Activated CD4-positive, alpha-beta T cell treated with anti-CD3 and anti-CD28 coated beads, Interleukin-2, amount 10 ng/mL, durations not matched to agents 7 days and 5 days (primary cell): ENCODE data around the gene BRI3BP. TPM values are rescaled to one million over a fixed set of nuclear protein-coding genes. Genes with fewer than 3 reads are reported as not detected.
A peak's percentile ranks its signal among the peaks of the same experiment; 100 is the strongest.
"Not testable (repeated sequence)": the region's sequence is repeated elsewhere in the genome, so short reads cannot be mapped to it uniquely, and the experiment has no call there.

Source experiments
- CTCF ChIA-PET: fragments of 350-600 bp; sonication (Branson Sonifier 250); formaldehyde crosslinking; loops from one replicate; lab custom pipeline; 2021; ENCODE audit warnings: antibody characterized with exemption; lab: Charles Lee
- POLR2A ChIA-PET: fragments of 350-600 bp; sonication (Branson Sonifier 250); formaldehyde crosslinking; loops from one replicate; lab custom pipeline; 2021; ENCODE audit warnings: antibody characterized with exemption; lab: Charles Lee
- DNase-seq: peaks from one replicate; pipeline ENCODE4 v3.0.0-alpha.2; 2020
- H3K27ac Mint-ChIP-seq: one replicate; pipeline ENCODE4 v1.8.0; 2021; ENCODE audit warnings: mild to moderate bottlenecking, moderate library complexity, mixed read lengths
- H3K27me3 Mint-ChIP-seq: one replicate; pipeline ENCODE4 v1.8.0; 2021; ENCODE audit warnings: mixed read lengths
- H3K36me3 Mint-ChIP-seq: one replicate; pipeline ENCODE4 v1.8.0; 2021; ENCODE audit warnings: low read depth, mixed read lengths
- H3K4me1 Mint-ChIP-seq: one replicate; pipeline ENCODE4 v1.8.0; 2021; ENCODE audit warnings: mixed read lengths
- H3K4me3 Mint-ChIP-seq: one replicate; pipeline ENCODE4 v1.8.0; 2021; ENCODE audit warnings: mild to moderate bottlenecking, moderate library complexity, mixed read lengths
- H3K9me3 Mint-ChIP-seq: one replicate; pipeline ENCODE4 v1.8.0; 2021; ENCODE audit warnings: mixed read lengths
- total RNA-seq, 2 experiments: library from RNA; stranded (reverse); gene quantifications; one replicate each; pipeline ENCODE4 v1.2.3, GENCODE V29; 2021

Gene BRI3BP
- total RNA-seq, 2 experiments from 2014 or later: 24.8 to 26.8 TPM

GRCh38 chr12:125031471-125031870 is 38.0 kb downstream of the BRI3BP start:
- CTCF ChIA-PET: interaction anchor here (0.6 kb wide), 2 partner anchors 9 to 110 kb away, joined by 3 read pairs; no protein-coding TSS in a partner anchor
- DNase-seq, POLR2A ChIA-PET: not testable (repeated sequence)

DNA sequence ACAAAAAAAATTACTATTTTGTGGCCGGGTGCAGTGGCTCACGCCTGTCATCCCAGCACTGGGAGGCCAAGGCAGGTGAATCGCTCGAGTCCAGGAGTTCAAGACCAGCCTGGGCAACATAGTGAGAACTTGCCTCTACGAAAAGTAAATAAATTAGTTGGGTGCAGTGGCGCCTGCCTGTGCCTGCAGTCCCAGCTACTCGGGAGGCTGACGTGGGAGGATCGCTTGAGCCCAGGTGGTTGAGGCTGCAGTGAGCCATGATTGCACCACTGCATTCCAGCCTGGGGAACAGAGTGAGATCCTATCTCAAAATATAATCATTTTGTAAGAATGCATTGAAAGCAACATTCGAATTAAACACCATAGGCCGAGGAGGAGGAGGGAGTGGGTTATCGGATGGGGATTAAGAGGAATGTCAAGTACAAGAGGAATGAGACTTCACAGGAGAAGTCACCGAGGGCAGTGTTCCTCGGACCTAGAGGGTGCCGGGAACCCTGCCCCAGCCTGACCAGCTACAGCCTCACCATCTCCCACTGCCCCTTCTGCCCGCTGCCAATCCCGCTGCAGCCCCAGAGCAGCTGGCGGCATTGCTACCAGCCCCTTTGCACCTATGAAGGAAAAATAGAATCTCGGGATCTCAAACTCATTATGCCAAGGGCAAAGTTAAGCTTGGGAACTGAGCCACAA is 39.2 kb downstream of the BRI3BP start:
- ChIA-PET CTCF (no interaction called here), POLR2A (no interaction called here)
- DNase-seq: no peak
- H3K27me3 Mint-ChIP-seq: no peaks in the 10 kb centered on the region
- H3K9me3 Mint-ChIP-seq: peaks cover 4% of the 10 kb centered on the region
- H3K36me3 Mint-ChIP-seq: peaks cover 1% of the 10 kb centered on the region
- no peak overlapping the region for H3K4me3 Mint-ChIP-seq
- no peaks in the 10 kb centered on the region for H3K4me1 Mint-ChIP-seq
- H3K27ac Mint-ChIP-seq: no peak overlapping the region

More at GRCh38 chr12:125031471-125031870, 38.0 kb downstream of the BRI3BP start:
- H3K27ac Mint-ChIP-seq, H3K9me3 Mint-ChIP-seq, H3K27me3 Mint-ChIP-seq, H3K4me3 Mint-ChIP-seq, H3K4me1 Mint-ChIP-seq, H3K36me3 Mint-ChIP-seq: not testable (repeated sequence)

GRCh38 chr12:125033288-125033687 is 39.8 kb downstream of the BRI3BP start:
- Mint-ChIP-seq H3K4me3 (no peak overlapping the region), H3K4me1 (no peaks in the 10 kb centered on the region), H3K27me3 (no peaks in the 10 kb centered on the region), H3K36me3 (peaks cover 1% of the 10 kb centered on the region), H3K27ac (no peak overlapping the region), H3K9me3 (peaks cover 4% of the 10 kb centered on the region)
- no peak for DNase-seq
- ChIA-PET CTCF (no interaction called here), POLR2A (no interaction called here)

DNA sequence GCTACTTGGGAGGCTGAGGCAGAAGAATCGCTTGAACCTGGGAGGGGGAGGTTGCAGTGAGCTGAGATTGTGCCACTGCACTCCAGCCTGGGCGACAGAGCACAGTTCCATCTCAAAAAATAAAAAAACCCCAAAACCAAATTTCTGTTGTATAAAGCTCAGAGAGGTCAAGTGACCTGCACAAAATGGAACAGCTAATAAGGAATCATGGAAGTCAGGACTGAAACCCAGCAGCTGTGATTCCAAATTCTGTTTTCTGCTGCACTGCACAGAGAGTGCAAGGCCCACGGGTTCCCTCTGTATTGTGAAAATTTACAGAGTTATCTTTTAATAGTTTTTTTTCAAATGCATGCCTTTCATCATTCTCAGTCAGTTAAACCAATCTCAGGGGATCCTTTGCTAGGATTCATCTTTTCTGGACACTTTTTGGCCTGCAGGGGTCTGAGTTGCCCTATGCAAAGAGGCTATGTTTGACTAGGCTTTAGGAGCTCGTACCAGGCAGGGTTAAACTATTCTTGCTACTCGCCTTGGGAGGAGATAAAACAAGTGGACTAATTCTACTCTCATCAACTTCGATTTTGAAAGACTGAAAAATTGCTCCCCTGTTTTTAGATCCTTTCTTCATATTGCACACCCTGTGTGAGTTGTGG is 45.7 kb downstream of the BRI3BP start:
- CTCF ChIA-PET: interaction anchor here (0.6 kb wide), 1 partner anchor 94 kb away, joined by 5 read pairs; no protein-coding TSS in a partner anchor
- H3K9me3 Mint-ChIP-seq: peaks cover 4% of the 10 kb centered on the region
- POLR2A ChIA-PET: interaction anchor here (0.6 kb wide), 1 partner anchor 10 kb away, joined by 3 read pairs; no protein-coding TSS in a partner anchor
- no peak overlapping the region for H3K27ac Mint-ChIP-seq
- no peaks in the 10 kb centered on the region for H3K27me3 Mint-ChIP-seq
- no peaks in the 10 kb centered on the region for H3K4me1 Mint-ChIP-seq
- peaks cover 1% of the 10 kb centered on the region for H3K36me3 Mint-ChIP-seq
- no peak overlapping the region for H3K4me3 Mint-ChIP-seq
- no peak for DNase-seq

DNA sequence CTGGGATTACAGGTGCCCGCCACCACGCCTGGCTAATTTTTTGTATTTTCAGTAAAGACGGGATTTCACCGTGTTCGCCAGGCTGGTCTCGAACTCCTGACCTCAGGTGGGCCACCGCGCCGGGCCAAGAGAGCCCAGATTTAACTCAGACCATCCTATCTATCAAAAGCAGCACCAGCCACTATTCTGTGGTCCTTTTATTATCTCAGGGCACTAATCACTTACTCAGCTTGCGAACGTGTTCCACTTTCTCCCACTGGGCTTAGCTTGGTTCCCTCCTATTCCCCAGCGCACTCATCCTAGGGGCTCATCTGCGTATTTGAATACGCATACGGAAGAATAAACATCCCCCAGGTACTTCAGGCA is 55.6 kb downstream of the BRI3BP start:
- DNase-seq: no peak
- ChIA-PET POLR2A (interaction anchor here (0.7 kb wide), 1 partner anchor 10 kb away, joined by 3 read pairs; no protein-coding TSS in a partner anchor), CTCF (interaction anchor here (0.6 to 2.7 kb wide), 10 partner anchors 12 to 142 kb away, joined by 3 to 13 read pairs (median 4); partner anchors contain the start of genes AACS and BRI3BP)
- H3K4me3 Mint-ChIP-seq: peak overlapping the region; percentile 80
- no peaks in the 10 kb centered on the region for H3K9me3 Mint-ChIP-seq
- H3K36me3 Mint-ChIP-seq: no peaks in the 10 kb centered on the region
- H3K4me1 Mint-ChIP-seq: peaks cover 10% of the 10 kb centered on the region
- H3K27me3 Mint-ChIP-seq: no peaks in the 10 kb centered on the region
- H3K27ac Mint-ChIP-seq: peak overlapping the region; percentile 85

DNA sequence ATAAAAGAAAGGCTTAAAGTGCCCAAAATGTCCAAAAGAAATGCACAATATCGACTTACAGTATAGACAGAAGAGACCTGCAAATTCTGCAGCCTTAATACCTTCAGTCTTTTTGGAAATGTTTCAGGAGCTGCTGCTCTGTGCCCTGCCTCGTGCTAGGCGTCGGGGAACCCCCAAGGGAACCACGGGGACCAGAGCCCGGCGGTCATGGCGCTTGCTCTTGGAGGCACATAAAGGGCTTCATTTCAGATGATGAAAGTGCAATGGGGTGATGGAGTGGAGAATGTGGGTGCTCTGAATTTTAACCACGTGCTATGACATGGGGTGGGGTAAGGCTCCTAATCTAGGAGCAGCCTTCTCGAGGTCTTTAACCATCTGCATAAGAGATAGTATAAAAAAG is 57.0 kb downstream of the BRI3BP start:
- POLR2A ChIA-PET: no interaction called here
- CTCF ChIA-PET: interaction anchor here (0.5 to 2.7 kb wide), 5 partner anchors 10 to 144 kb away, joined by 3 to 13 read pairs (median 4); partner anchors contain the start of gene AACS
- H3K27ac Mint-ChIP-seq: no peak overlapping the region
- H3K4me3 Mint-ChIP-seq: peak overlapping the region; percentile 36
- peaks cover 3% of the 10 kb centered on the region for H3K27me3 Mint-ChIP-seq
- peaks cover 10% of the 10 kb centered on the region for H3K4me1 Mint-ChIP-seq
- no peaks in the 10 kb centered on the region for H3K36me3 Mint-ChIP-seq
- DNase-seq: no peak
- no peaks in the 10 kb centered on the region for H3K9me3 Mint-ChIP-seq

GRCh38 chr12:125050868-125051267 is 57.4 kb downstream of the BRI3BP start:
- no peak for DNase-seq
- Mint-ChIP-seq H3K9me3 (no peaks in the 10 kb centered on the region), H3K36me3 (no peaks in the 10 kb centered on the region), H3K27ac (no peak overlapping the region), H3K4me1 (peaks cover 10% of the 10 kb centered on the region), H3K4me3 (peak overlapping the region; percentile 36), H3K27me3 (peaks cover 4% of the 10 kb centered on the region)
- CTCF ChIA-PET: interaction anchor here (0.5 to 2.7 kb wide), 3 partner anchors 10 to 19 kb away, joined by 3 to 13 read pairs (median 4); partner anchors contain the start of gene AACS
- POLR2A ChIA-PET: no interaction called here

DNA sequence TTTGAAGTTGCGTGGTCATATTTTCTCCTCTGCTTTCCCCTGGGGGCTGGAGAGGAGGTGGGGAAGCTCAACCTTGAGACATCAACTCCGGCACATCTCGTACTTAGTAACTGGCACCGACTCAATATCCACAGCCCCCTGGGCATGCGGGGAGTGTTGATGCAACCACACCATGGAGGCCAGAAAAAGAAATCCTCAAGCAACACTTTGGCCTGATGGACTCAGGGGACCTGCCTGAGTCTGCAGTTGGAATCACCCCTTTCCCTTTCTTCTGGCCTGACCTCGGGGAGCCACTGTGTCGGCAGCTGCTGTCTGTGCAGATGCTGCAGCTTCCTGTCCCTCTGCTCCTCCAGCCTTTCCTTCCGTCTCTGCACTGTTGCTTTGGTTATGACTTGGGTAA is 60.4 kb downstream of the BRI3BP start:
- Mint-ChIP-seq H3K4me1 (peaks cover 10% of the 10 kb centered on the region), H3K27ac (no peak overlapping the region), H3K27me3 (peaks cover 9% of the 10 kb centered on the region), H3K9me3 (no peaks in the 10 kb centered on the region), H3K36me3 (no peaks in the 10 kb centered on the region), H3K4me3 (no peak overlapping the region)
- CTCF ChIA-PET: interaction anchor here (0.7 kb wide), 1 partner anchor 16 kb away, joined by 3 read pairs; no protein-coding TSS in a partner anchor
- POLR2A ChIA-PET: no interaction called here
- no peak for DNase-seq

DNA sequence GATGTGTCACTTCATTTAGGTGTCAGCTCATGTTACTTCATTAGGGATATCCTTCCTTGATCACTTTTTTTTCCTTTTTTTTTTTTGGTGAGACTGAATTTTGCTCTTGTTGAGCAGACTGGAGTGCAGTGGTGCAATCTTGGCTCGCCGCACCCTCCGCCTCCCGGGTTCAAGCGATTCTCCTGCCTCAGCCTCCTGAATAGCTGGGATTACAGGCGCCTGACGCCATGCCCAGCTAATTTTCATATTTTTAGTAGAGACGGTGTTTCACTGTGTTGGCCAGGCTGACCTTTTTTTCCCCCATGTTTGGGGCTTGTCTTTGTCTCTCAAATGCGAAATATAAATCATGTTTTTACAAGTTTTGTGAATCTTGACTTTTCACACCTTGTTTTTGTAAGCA is 62.1 kb downstream of the BRI3BP start:
- POLR2A ChIA-PET: no interaction called here
- Mint-ChIP-seq H3K4me3 (no peak overlapping the region), H3K27me3 (peaks cover 13% of the 10 kb centered on the region), H3K27ac (no peak overlapping the region), H3K36me3 (no peaks in the 10 kb centered on the region), H3K9me3 (no peaks in the 10 kb centered on the region), H3K4me1 (peaks cover under 1% of the 10 kb centered on the region)
- CTCF ChIA-PET: interaction anchor here (1.5 kb wide), 1 partner anchor 8 kb away, joined by 7 read pairs; no protein-coding TSS in a partner anchor
- DNase-seq: no peak

DNA sequence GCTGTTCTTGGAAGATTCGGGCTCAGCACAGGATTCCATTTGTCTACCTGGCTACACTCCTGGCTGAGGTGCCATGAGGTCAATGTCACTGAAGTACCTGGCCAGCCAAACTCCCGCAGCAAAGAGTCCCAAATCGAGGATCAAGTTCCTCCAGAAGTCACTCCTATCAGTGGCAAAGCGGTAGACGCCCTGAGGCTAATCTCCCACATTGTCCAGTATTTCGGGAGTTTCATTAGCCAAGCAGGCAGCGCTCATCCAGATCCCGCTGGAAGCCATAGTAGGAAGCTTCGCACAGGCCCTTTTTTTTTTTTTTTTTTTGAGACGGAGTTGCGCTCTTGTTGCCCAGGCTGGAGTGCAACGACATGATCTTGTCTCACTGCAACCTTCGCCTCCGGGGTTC is 62.9 kb downstream of the BRI3BP start:
- no peaks in the 10 kb centered on the region for H3K4me1 Mint-ChIP-seq
- no peak overlapping the region for H3K4me3 Mint-ChIP-seq
- no peaks in the 10 kb centered on the region for H3K36me3 Mint-ChIP-seq
- no peak overlapping the region for H3K27ac Mint-ChIP-seq
- ChIA-PET POLR2A (no interaction called here), CTCF (no interaction called here)
- DNase-seq: no peak
- peaks cover 13% of the 10 kb centered on the region for H3K27me3 Mint-ChIP-seq
- H3K9me3 Mint-ChIP-seq: no peaks in the 10 kb centered on the region

DNA sequence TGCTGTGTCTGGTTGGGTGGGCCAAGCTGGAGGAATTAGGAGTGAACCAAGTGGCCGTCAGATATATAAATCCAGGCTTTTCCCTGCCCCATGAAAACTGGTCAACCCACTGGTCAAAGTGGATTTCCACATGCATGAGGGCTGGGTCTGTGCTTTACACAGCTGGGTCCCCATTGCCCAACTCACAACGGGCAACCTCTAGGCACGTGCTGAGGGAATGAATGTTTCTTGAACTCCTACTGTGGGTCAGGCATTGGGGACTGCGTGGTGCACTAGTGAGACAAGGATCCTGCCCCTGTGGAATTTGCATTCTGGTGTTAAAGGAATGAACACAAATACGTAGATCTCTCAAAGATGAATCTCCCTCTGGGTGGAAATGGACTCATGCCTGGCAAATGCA is 64.3 kb downstream of the BRI3BP start:
- Mint-ChIP-seq H3K9me3 (no peaks in the 10 kb centered on the region), H3K4me1 (no peaks in the 10 kb centered on the region), H3K4me3 (no peak overlapping the region), H3K36me3 (no peaks in the 10 kb centered on the region), H3K27ac (no peak overlapping the region), H3K27me3 (peaks cover 13% of the 10 kb centered on the region)
- POLR2A ChIA-PET: no interaction called here
- DNase-seq: no peak
- CTCF ChIA-PET: no interaction called here

- H3K9me3 Mint-ChIP-seq: no peaks in the 10 kb centered on the region
- POLR2A ChIA-PET: no interaction called here
- CTCF ChIA-PET: interaction anchor here (0.7 to 1.1 kb wide), 2 partner anchors 11 to 12 kb away, joined by 3 to 5 read pairs; no protein-coding TSS in a partner anchor
- H3K27me3 Mint-ChIP-seq: peaks cover 21% of the 10 kb centered on the region
- no peak overlapping the region for H3K4me3 Mint-ChIP-seq
- no peaks in the 10 kb centered on the region for H3K36me3 Mint-ChIP-seq
- no peak overlapping the region for H3K27ac Mint-ChIP-seq
- DNase-seq: no peak
- peaks cover 10% of the 10 kb centered on the region for H3K4me1 Mint-ChIP-seq
Measured at GRCh38 chr12:125061229-125061628, 67.8 kb downstream of the BRI3BP start.

DNA sequence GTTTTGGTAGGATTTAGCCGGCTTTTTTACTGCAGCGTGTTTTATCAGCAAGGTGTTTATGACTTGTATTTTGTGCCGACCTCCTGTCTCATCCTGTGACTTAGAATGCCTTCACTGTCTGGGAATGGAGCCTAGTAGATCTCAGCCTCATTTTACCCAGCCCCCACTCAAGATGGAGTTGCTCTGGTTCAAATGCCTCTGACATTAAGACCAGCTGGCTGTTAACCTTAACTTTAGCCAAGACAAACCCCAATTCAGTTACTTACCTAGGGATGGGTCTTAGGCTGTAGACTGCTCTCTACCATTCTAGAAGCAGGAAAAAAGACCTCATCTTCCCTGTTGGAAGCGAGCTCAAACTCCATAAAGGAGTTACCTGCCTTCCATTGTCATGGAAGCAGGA is 70.1 kb downstream of the BRI3BP start:
- H3K4me3 Mint-ChIP-seq, H3K27ac Mint-ChIP-seq, H3K9me3 Mint-ChIP-seq, POLR2A ChIA-PET, H3K36me3 Mint-ChIP-seq, DNase-seq: not testable (repeated sequence)
- CTCF ChIA-PET: interaction anchor here (1.9 to 2.1 kb wide), 3 partner anchors 9 to 157 kb away, joined by 7 to 13 read pairs (median 7); no protein-coding TSS in a partner anchor
- peaks cover 20% of the 10 kb centered on the region for H3K27me3 Mint-ChIP-seq
- peaks cover 17% of the 10 kb centered on the region for H3K4me1 Mint-ChIP-seq
